HCT116 (cell line): ENCODE measurements around the gene CDYL. TPM values are rescaled to one million over a fixed set of nuclear protein-coding genes. Genes with fewer than 3 reads are reported as not detected.

Source experiments
- EZH2phosphoT487 ChIP-seq: fragments of 200-600 bp; IDR thresholded peaks from 2 replicates; pipeline ENCODE4 v1.6.1; 2018; ENCODE audit warnings: antibody characterized with exemption, borderline replicate concordance
- FOSL1 ChIP-seq: IDR thresholded peaks from 2 replicates; pipeline ENCODE4 v1.6.1; 2012; ENCODE audit warnings: low read depth
- SRF ChIP-seq: IDR thresholded peaks from 2 replicates; pipeline ENCODE4 v1.6.1; 2012; ENCODE audit warnings: low read depth
- ZFX ChIP-seq: fragments of 450-650 bp; IDR thresholded peaks from 2 replicates; pipeline ENCODE4 v1.6.1; 2017
- total RNA-seq: library from RNA; stranded (reverse); gene quantifications from one replicate; pipeline ENCODE4 v1.2.1, GENCODE V29; 2021; ENCODE audit not compliant: unreplicated experiment
- TF ChIP-seq, protein P1 (sequence below): IDR thresholded peaks from 2 replicates; pipeline ENCODE4 v1.6.1; 2012
- TF ChIP-seq, protein P2 (sequence below): IDR thresholded peaks from 2 replicates; pipeline ENCODE4 v1.6.1; 2012; ENCODE audit warnings: low read depth
- TF ChIP-seq, protein P3 (sequence below), 3 experiments: fragments of 200-600 bp in 1 of 3; sonication (generic) in 1 of 3; IDR thresholded peaks in 2 of 3; conservative IDR thresholded peaks in 1 of 3; 2 replicates each; pipeline ENCODE4 v1.5.1; 2012 to 2017; ENCODE audit warnings: low read depth in 2 of 3, low read length in 2 of 3, antibody characterized with exemption in 1 of 3, borderline replicate concordance in 1 of 3, control low read depth in 1 of 3, mild to moderate bottlenecking in 1 of 3, mixed read lengths in 1 of 3, mixed run types in 1 of 3, moderate library complexity in 1 of 3; ENCODE audit not compliant: insufficient read depth in 1 of 3

CDYL gene
- total RNA-seq, 1 experiment from 2014 or later: 42.6 TPM

DNA sequence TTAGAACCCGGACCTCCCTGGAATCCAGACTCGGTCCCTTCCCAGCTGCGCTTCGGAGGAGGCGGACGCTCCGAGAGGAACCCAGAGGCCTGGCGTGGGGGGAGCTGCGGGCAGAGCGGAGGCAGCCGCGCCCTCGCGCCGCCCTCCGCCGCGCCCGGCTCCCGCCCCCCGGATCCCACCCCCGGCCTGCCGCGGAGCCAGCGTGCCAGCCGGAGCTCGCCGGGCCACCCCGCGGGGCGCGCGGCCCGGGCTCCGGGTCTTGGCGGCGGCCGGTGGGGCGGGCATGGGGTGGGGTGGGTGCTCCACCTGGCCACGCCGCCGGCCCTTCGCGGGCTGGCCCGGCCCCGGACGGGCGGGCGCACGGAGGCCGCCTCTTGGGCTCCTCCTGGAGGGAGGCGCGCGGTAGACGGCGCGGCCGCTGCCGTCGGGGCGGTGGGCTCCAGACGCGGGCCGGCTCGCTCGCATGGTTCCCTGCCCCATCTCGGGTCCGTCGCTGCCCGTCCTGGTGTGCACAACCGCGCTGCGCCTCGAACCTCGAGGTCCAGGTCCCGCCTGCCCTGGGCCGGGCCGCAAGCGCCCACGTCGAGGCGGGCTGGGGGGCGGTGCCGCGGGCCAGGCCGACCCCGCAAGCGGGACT lies 592 bp upstream of the CDYL start (continued):
- TF ChIP-seq, protein P1, sequence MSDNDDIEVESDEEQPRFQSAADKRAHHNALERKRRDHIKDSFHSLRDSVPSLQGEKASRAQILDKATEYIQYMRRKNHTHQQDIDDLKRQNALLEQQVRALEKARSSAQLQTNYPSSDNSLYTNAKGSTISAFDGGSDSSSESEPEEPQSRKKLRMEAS: peak; percentile 37; the same call in 1 of the 2 replicates
- TF ChIP-seq, protein P2, sequence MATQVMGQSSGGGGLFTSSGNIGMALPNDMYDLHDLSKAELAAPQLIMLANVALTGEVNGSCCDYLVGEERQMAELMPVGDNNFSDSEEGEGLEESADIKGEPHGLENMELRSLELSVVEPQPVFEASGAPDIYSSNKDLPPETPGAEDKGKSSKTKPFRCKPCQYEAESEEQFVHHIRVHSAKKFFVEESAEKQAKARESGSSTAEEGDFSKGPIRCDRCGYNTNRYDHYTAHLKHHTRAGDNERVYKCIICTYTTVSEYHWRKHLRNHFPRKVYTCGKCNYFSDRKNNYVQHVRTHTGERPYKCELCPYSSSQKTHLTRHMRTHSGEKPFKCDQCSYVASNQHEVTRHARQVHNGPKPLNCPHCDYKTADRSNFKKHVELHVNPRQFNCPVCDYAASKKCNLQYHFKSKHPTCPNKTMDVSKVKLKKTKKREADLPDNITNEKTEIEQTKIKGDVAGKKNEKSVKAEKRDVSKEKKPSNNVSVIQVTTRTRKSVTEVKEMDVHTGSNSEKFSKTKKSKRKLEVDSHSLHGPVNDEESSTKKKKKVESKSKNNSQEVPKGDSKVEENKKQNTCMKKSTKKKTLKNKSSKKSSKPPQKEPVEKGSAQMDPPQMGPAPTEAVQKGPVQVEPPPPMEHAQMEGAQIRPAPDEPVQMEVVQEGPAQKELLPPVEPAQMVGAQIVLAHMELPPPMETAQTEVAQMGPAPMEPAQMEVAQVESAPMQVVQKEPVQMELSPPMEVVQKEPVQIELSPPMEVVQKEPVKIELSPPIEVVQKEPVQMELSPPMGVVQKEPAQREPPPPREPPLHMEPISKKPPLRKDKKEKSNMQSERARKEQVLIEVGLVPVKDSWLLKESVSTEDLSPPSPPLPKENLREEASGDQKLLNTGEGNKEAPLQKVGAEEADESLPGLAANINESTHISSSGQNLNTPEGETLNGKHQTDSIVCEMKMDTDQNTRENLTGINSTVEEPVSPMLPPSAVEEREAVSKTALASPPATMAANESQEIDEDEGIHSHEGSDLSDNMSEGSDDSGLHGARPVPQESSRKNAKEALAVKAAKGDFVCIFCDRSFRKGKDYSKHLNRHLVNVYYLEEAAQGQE: no peak
- TF ChIP-seq SRF (no peak), ZFX (peak; percentile 26; the same call in 1 of the 2 replicates), EZH2phosphoT487 (no peak), FOSL1 (no peak)
- TF ChIP-seq, protein P3, sequence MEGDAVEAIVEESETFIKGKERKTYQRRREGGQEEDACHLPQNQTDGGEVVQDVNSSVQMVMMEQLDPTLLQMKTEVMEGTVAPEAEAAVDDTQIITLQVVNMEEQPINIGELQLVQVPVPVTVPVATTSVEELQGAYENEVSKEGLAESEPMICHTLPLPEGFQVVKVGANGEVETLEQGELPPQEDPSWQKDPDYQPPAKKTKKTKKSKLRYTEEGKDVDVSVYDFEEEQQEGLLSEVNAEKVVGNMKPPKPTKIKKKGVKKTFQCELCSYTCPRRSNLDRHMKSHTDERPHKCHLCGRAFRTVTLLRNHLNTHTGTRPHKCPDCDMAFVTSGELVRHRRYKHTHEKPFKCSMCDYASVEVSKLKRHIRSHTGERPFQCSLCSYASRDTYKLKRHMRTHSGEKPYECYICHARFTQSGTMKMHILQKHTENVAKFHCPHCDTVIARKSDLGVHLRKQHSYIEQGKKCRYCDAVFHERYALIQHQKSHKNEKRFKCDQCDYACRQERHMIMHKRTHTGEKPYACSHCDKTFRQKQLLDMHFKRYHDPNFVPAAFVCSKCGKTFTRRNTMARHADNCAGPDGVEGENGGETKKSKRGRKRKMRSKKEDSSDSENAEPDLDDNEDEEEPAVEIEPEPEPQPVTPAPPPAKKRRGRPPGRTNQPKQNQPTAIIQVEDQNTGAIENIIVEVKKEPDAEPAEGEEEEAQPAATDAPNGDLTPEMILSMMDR (IDR thresholded peaks at IDR 0.05 in 2 of 3, conservative IDR thresholded peaks at IDR 0.05 in 1 of 3; ENCODE audit: borderline replicate concordance in 1 of 3, insufficient read depth in 1 of 3, low read depth in 2 of 3, low read length in 2 of 3): peak in 2 of 3 experiments; percentile 6 to 22; a peak in 1 of 6 replicates
